ENCODE results near the gene CFLAR.
"Not testable (repeated sequence)": the region's sequence is repeated elsewhere in the genome, so short reads cannot be mapped to it uniquely, and the experiment has no call there.

Gene CFLAR

DNA sequence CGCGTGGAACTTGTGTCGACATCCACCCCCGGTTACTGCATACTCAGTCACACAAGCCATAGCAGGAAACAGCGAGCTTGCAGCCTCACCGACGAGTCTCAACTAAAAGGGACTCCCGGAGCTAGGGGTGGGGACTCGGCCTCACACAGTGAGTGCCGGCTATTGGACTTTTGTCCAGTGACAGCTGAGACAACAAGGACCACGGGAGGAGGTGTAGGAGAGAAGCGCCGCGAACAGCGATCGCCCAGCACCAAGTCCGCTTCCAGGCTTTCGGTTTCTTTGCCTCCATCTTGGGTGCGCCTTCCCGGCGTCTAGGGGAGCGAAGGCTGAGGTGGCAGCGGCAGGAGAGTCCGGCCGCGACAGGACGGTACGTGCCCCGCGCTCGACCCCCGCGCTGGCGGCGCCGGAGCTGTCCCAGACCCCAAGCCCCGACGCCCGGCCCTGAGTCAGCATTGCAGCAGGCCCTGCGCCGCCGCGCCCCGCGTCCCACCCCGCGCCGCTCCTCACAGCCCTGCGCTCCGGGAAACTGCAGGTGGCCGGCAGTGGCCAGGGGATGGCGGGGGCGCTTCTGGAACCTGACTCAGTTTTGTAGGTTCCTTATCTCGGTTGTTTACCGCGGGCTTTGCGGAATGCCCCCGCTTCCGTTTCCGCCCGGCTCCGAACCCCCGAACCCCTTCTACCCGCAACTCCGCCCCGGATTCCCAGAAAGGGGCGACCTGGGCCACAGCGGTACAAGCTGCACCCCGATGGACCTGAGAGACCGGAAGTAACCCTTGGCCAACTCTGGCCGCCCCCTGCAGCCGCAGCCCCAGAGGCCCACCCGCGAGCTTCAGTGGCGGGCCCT lies at the start of gene CFLAR:
TSS of gene CFLAR (plus strand) at position 50 of the 844 bp plus-strand sequence. CDS start 13,702 bp downstream, outside the sequence.
- no peak for DNase-seq

DNA sequence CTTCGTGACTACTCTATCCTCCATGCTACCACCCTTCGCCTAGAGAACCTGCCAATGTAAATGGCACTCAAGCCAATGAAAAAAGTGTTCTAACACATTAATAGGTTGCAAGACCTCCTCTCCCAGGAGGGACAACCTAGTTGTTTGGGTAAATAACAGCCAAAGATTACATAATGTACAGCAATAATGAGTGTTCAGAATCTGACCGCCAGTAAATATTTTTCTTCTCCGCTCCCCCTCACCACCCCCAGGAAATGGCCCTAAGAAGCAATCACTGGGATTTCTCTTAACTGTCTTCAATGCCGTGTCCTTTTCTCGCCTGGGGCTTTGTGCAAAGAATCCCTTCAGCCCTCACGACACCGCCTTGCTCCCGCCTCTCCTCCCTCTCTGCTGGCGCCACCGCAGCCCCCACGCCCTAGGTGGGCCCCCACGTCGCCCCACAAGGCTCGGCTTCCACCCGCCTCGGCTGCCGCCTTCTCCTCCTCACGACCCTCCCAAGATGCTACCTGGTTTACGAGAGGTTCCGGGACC lies 45.0 kb upstream of the CFLAR start:
- no peak for DNase-seq

DNA sequence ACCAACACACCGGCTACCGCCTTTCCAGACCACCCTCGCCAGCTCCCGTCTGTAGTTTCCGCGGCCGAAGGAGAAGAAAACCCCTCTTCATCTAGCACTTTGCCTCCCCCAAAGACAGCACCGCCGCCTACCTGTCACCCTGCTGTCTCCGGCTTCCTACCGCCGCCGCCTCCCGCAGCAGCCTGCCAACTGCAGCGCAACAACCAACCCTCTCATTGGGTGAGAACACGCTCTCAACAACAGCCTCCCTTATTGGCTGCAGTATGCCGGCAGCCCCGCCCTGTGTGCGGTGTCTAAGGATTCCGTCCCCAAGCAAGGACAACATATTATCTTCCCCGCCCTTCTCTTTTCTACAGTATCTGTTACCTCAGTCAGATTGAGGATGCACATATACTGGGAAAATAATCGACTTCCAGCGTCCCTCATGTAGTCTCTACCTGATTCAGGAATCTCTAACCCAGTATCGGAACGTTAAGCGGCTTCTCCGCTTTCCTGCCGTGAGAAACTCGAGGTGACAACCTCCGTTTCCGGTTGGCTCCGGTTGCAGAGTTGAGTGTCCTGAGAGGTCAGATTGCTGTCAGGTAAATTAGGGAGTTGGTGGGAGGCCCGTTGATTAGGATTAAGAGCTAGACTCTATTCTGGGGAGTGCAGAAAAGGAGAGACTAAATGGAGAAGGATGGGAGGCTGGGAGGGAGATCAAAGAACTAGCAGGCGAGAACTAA lies 44.3 kb upstream of the CFLAR start, which contains the start of the genes HYCC2 and NDUFB3:
TSS of gene HYCC2 (minus strand) at position 193 of the 722 bp plus-strand sequence. CDS start 47,662 bp downstream, outside the sequence.
TSS of gene NDUFB3 (plus strand) at position 523 of the 722 bp plus-strand sequence. CDS start 6,882 bp downstream, outside the sequence.
- peak; percentile 72 for DNase-seq

DNA sequence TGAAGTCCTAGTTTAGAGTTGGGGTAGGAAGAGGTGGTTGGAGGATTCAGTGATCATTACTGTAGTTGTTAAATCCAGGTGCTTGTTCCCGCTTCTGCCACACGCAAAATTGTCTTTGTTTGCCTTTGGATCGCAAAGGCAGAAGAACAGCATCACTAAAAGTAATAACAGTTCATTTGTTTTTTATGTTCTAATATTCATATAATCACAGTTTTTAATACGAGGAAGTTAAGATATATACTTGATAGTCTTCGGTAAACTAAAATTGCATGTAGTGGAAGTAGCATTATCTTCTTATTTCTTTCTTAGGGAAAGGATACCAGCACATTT lies 43.8 kb upstream of the CFLAR start:
- no peak for DNase-seq

DNA sequence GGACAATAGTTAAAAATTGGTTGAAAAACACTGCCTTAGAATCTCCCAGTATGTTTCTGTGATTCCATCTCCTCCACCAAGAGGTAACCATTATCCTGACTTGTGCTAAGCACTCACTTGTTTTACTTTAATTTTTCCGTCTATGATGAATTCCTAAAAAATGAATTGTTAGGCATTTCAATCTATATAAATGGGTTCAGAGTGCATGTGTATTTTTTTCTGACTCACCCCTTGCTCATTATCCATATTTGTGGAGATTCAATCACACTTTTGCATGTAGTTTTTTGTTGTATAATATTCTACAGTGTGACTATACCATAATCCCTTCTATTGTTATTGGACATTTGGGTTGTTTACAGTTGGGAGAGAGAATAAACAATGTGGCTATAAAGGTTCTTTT lies 42.9 kb upstream of the CFLAR start:
- DNase-seq, result no peak

DNA sequence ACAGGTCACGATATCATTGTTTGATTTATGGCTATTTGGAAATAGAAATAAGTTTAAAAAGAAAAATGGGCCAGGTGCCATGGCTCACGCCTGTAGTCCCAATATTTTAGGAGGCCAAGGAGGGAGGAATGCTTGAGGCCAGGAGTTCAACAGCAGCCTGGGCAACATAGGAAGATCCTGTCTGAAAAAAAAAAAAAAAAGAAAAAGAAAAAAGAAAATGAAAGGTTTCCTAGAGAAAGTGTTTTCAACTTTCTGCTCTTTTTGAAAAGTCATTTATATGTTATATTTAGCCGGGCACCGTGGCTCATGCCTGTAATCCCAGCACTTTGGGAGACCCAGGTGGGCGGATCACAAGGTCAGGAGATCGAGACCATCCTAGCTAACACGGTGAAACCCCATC lies 41.0 kb upstream of the CFLAR start:
- DNase-seq, result no peak

DNA sequence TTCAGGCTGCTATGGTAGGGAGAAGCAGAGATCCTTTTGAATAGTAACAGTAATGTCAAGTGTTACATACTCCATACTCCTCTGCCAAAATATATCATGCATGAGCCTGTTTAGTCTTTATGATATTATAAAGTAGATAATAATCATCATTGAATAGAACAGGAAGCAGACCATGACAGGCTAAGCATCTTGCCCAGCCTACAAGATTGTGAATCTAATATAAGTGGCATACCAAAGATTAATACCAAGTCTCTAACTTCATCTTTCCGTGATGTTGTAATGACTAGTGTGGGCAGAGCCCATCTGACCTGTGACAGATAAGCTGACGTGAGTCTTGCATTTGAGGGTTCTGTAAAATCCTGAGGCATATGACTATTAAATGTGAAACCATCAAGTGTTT lies 31.1 kb upstream of the CFLAR start:
- no peak for DNase-seq

DNA sequence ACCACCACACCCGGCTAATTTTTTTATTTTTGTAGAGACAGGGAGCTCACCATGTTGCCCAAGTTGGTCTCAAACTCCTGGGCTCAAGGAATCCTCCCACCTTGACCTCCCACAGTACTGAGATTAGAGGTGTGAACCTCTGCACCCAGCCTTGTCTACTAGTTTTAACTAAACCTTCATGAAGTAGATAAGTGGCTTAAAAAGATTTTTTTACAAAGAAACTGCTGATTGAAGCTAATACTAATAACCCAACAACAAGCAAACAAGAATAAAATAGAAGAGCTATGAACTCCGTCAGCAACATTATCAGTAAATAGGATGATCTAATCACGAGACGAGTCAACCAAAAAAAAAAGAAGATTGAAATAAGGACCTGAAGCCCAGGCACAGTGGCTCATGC lies 25.4 kb upstream of the CFLAR start:
- no peak for DNase-seq

DNA sequence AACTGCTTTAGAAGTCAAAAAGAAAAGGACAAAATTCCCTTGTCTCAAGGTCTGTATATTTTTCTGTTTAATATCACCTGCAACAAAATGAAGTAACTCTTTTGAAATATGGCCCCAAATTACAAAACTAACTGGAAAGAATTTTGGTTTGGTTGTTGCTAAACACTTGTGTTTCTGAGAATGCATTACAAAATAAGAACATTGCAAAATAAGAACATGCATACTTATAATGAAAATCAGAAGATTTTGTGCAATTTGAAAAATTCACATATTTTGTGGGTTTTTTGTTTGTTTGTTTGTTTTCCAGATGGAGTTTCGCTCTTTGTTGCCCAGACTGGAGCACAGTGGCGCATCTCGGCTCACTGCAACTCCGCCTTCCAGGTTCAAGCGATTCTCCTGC lies 22.4 kb upstream of the CFLAR start:
- DNase-seq, result no peak

DNA sequence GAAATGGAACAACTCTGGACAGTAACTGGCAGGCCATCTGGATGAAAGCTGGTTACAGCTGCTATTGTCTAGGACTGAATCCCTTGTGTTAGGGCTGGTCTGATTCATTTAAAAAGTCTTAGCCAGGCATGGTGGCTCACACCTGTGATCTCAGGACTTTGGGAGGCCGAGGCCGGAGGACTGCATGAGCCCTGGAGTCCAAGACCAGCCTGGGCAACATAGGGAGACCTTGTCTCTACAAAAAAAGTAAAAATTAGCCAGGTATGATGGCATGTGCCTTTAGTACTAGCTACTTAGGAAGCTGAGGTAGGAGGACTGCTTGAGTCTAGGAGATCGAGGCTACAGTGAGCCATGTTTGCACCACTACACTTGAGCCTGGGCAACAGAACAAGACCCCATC lies 15.5 kb upstream of the CFLAR start:
- no peak for DNase-seq

DNA sequence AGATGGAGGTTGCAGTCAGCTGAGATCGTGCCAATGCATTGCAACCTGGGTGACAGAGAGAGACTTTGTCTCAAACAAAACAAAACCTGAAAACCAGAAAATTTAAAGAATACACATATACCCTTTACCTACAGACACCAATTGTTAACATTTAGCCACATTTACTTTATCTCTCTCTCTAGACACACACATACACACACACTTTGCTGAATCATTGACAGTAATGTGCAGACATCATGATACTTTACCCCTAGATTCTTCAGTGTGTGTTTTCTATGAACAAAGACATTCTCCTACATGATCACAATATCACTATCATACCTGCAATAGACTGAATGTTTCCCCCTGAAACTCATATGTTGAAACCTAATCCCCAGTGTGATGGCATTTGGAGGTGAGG lies 10.2 kb upstream of the CFLAR start:
- no peak for DNase-seq

DNA sequence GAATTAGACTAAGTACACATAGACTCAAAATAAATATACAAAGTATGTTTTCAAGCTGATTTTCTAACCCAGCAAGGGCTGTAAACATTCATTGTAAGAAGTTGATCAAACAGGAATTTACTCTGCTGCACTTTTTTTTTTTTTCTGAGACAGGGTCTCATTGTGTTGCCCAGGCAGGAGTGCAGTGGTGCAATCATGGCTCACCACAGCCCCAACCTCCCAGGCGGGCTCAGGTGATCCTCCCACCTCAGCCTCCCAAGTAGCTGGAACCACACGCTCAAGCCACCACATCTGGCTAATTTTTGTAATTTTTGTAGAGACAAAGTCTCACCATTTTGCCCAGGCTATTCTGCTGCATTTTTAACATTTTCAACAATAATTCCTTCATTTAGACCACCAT lies 8.3 kb upstream of the CFLAR start:
- DNase-seq, result no peak

DNA sequence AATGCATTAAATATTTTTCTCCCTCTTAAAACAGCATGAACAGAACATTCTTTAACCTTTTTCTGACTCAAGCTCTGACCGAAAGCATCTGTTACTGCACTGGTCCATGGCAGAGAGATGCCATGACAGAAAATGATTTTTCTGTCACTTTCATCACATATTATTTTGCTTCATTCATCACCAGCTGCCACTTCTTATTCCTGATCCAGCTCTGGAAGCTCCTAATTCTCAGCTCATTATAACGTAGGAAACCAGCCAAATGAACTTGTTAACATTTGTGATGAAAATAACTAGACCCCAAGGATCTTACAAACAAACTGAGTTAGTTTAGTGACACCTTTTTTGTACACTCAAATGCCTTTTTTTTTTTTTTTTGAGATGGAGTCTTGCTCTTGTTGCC lies 7.6 kb upstream of the CFLAR start:
- no peak for DNase-seq

DNA sequence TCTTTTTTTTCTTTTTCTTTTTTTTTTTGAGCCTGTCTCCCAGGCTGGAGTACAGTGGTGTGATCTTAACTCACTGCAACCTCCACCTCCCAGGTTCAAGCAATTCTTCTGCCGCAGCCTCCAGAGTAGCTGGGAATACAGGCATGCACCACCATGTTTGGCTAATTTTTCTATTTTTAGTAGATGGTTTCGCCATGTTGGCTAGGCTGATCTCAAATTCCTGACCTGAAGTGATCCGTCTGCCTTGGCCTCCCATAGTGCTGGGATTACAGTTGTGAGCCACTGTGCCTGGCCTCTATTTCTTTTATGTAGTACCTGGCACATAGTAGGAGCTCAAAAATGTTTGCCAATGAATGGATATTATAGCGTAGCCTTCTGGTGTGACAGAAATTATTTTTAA lies 6.8 kb upstream of the CFLAR start:
- DNase-seq, result no peak

DNA sequence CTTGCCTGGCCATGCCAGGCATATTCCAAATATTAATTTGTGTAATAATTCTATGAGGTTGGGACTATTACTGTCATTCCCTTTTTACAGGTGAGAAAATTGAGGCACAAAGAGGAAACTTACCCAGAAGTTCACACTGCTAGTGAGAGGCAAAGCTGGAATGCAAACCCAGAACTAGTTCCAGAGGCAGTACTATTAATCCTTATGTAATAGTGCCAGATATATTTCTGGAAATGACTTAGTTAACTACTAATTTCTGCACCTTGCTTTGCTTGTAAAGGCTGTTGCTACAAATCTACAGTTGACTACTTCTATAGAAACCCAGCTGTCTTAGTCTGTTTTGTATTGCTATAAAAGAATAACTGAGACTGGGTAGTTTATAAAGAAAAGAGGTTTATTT lies 5.3 kb upstream of the CFLAR start:
- DNase-seq, result no peak

DNA sequence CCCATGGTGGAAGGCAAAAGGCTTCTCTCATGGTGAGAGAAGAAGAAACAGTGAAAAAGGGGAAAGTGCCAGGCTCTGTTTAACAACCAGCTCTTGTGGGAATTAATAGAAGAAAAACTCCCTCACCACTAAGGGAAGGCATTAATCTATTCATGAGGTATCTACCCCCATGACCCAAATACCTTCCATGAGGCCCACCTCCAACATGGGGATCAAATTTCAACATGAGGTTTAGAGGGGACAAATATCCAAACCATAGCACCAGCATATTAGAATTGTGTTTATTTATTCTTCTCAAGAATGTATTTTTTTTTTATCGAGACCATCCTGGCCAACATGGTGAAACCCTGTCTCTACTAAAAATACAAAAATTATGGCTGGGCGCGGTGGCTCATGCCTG lies 4.9 kb upstream of the CFLAR start:
- no peak for DNase-seq

DNA sequence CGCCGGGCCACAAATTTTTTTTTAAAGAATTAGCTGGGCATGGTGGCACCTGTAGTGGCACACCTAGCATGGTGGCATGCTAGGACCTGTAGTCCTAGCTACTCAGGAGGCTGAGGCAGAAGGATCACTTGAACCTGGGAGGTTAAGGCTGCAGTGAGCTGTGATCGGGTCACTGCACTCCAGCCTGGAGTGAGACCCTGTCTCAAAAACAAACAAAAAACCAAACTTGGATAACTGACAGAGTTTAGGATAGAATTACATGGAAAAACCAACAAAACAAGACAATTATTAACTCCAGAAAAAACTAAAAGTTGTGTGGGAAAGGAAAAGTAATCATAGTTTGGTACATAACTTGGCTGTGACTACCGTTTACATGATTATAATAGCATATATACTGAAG lies 1.6 kb upstream of the CFLAR start:
- DNase-seq, result no peak

DNA sequence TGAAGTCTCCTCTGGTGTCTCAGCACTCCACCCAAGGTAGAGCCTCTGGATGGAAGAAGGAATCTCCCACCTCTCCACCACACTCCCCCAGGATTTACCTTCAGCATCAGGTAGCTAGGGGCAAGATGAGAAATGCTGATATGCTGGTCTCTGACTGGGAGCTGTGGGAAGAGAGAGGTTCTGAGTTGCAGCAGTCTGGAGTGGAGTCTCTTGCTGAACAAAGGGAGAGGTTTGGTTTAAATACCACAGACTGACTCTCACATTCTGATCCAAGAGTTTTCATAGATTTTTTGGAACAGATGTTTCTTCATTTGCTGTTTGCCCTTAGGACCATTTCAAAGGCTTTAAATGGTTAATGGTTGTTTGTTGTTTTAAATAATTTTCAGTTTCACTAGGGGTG lies 1.1 kb upstream of the CFLAR start:
- no peak for DNase-seq

DNA sequence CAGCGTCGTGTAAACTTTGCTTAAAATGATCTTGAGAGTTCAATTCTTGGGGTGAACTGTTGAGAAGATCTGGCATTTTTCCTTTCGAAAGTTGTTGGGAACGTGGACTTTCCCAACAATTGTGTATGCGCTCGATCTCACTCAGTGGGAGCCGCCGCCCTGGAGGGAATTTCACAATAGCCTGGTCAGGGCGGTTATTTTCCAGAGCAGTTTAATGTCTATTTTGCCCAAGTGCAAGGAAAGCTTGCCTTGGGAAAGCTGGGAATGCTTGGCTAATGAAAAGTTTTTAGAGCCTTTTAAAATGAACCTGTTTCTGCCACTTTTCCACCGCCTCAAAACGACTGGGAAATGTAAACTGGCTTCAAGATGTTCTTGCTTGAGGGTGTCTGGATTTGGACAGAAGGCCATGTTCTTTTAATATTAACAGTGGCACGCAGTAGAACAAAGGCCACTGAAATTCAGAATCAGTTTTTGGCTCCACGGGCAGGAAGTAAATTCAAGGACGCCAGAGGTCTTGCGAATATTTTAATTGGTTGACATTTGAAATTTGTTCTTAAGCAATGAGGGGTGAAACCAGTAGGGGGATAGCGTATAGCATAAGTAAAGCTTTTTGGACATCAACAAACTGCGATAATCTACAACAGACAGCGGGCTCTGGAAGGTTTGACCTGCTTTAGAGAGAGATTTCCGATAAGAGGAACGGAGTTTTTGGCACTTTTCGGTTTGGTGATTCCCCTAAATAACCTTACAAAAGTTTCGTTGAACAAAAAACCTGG lies 1.2 kb downstream of the CFLAR start:
- DNase-seq, result no peak

DNA sequence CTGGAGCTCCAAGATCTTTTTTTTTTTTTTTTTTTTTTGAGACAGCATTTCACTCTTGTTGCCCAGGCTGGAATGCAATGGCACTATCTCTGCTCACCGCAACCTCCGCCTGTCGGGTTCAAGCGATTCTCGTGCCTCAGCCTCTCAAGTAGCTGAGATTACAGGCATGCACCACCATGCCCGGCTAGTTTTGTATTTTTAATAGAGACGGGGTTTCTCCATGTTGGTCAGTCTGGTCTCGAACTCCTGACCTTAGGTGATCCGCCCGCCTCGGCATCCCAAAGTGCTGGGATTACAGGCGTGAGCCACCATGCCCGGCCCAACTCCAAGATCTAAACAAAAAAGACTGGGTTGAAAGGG lies 1.8 kb downstream of the CFLAR start:
- not testable (repeated sequence) for DNase-seq

DNA sequence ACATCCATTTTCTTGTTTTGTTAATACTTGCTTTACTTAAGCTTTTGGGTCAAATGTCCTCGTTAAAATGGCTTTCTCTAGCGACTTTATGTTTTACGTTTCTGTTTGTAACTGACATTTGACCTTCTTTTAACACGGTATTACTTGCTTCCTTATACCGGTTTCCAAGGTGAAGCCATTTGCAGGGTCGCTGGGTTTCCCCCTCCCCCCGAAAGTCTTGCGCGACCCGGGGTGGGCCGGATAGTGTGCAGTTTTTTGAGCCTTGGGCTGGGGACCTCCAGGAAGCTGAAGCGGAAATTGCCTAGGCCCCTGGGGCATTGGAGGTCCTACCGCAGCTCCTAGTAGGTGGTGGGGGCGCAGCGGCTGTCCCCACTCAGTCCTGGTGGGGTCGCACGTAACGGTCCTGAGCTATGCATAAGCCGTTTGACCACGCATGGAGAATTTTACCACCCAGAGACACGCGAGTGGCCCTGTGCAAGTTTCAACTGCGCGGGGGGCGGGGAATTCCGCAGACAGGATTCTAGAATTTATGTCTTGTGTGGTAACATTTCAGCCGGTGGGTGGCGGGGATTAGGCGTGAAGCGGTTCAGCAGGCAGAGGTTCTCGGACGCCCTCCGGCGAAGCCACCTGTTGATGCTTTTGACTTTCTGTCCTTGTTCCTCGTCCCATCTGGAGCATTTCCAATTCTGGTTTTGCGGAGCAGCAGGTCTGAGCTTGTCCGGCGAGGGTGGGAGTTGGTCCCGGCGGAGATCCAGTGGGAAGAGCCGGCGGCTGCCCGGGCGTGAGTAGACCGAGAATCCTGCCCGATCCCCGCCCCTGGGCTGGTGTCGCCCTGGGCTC lies 2.4 kb downstream of the CFLAR start:
- DNase-seq, result peak; percentile 33
